Measurements from ENCODE around the gene PALLD.

PALLD gene

DNA sequence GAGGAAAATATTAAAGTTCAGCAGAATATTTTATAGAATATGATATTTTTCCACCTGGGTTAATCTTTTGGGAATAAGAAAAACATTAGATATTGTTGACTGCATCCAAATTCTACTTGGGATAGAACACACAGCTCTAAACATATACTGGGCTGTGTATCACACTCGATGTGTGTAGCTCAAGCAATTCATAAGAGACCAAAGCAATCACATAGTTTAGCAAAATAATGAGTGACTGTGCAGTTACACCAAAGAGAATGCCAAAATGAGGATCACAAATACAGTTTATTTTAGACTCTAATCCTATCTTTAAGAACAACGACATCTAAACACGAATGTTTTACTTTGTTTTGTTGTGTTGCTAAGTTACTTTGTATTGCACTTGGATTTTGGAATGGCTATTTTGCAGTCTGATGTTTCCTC is 412.0 kb downstream of the PALLD start:
- H3K4me3 ChIP-seq (ENCODE audit: severe bottlenecking) = no peak overlapping the region
- DNase-seq (ENCODE audit: low spot score) = no peak
- H3K27me3 ChIP-seq (ENCODE audit: insufficient read depth, poor library complexity, severe bottlenecking) = no peaks in the 10 kb centered on the region
- peaks cover 95% of the 10 kb centered on the region for H3K36me3 ChIP-seq (ENCODE audit: low read depth)
- no peaks in the 10 kb centered on the region for H3K4me1 ChIP-seq (ENCODE audit: insufficient read depth, poor library complexity, severe bottlenecking)
- TF ChIP-seq CTCF (IDR thresholded peaks at IDR 0.05; ENCODE audit: poor library complexity, severe bottlenecking) = no peak
- no peaks in the 10 kb centered on the region for H3K9me3 ChIP-seq (ENCODE audit: severe bottlenecking)
- ATAC-seq (ENCODE audit: low read depth) = no peak
- H3K27ac ChIP-seq (ENCODE audit: poor library complexity, severe bottlenecking) = peak overlapping the region; percentile 12

DNA sequence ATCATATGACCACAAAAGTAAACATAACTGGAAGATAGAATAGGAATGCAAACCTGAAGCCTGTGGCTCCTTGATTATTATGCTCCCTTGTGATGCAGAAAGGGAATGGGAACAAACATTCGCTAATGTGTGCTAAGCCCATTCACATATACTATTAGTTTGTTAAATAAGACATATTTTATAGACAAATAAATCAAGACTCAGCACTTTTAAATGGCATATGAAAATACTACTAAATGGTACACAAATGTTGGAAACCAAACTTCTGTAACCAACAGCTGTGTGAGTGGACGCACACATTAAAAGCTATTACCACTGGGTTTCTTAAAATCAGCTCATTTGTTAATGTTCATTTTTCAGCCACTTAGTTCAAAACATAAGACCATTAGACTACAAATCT is 417.2 kb downstream of the PALLD start:
- Histone ChIP-seq H3K27me3 (ENCODE audit: insufficient read depth, poor library complexity, severe bottlenecking) (no peaks in the 10 kb centered on the region), H3K4me3 (ENCODE audit: severe bottlenecking) (no peak overlapping the region), H3K27ac (ENCODE audit: poor library complexity, severe bottlenecking) (no peak overlapping the region), H3K9me3 (ENCODE audit: severe bottlenecking) (no peaks in the 10 kb centered on the region), H3K4me1 (ENCODE audit: insufficient read depth, poor library complexity, severe bottlenecking) (no peaks in the 10 kb centered on the region), H3K36me3 (ENCODE audit: low read depth) (peaks cover 93% of the 10 kb centered on the region)
- ATAC-seq (ENCODE audit: low read depth) (no peak), DNase-seq (ENCODE audit: low spot score) (no peak)
- no peak for TF ChIP-seq CTCF (IDR thresholded peaks at IDR 0.05; ENCODE audit: poor library complexity, severe bottlenecking)

- Histone ChIP-seq H3K4me1 (ENCODE audit: insufficient read depth, poor library complexity, severe bottlenecking) (no peaks in the 10 kb centered on the region), H3K4me3 (ENCODE audit: severe bottlenecking) (no peak overlapping the region), H3K9me3 (ENCODE audit: severe bottlenecking) (no peaks in the 10 kb centered on the region), H3K27ac (ENCODE audit: poor library complexity, severe bottlenecking) (no peak overlapping the region), H3K36me3 (ENCODE audit: low read depth) (peaks cover 87% of the 10 kb centered on the region), H3K27me3 (ENCODE audit: insufficient read depth, poor library complexity, severe bottlenecking) (no peaks in the 10 kb centered on the region)
- peak; percentile 78 for TF ChIP-seq CTCF (IDR thresholded peaks at IDR 0.05; ENCODE audit: poor library complexity, severe bottlenecking)
- ATAC-seq (ENCODE audit: low read depth) (0 out of 3 replicates have a peak, but pooled peaks have one; percentile 37), DNase-seq (ENCODE audit: low spot score) (no peak)
These were observed 420.4 kb downstream of the PALLD start for GRCh38 chr4:168917138-168917779.

DNA sequence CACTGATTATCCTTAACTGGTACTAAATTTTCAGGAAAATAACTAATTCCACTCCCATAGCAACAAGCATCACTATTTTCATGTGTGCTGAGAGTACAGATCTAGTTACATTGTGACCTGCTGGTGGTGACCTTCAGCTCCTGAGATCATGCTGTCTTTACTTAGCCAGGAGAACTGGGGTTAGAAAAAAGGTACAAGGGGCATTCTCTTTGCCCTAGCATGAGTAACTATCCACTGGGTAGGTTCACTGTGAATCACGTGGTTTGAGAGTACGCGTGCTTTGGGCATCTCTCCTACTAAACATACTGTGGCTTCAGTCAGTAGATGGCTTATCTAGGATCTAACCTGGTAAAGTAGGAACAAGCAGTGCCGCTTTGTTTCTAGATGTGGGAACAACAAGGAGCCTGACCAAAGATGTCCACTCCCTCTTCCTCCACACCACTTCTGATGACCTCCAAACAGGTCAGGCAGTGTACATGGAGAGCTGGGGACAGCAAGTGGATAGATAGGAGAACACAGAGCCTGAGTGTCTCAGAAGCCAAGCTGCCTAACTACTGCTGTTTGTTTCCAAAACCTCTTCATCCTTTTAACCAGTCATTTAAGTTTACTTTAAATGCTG is 423.0 kb downstream of the PALLD start:
- Histone ChIP-seq H3K36me3 (ENCODE audit: low read depth) (peaks cover 87% of the 10 kb centered on the region), H3K27ac (ENCODE audit: poor library complexity, severe bottlenecking) (no peak overlapping the region), H3K9me3 (ENCODE audit: severe bottlenecking) (no peaks in the 10 kb centered on the region), H3K4me1 (ENCODE audit: insufficient read depth, poor library complexity, severe bottlenecking) (no peaks in the 10 kb centered on the region), H3K27me3 (ENCODE audit: insufficient read depth, poor library complexity, severe bottlenecking) (no peaks in the 10 kb centered on the region), H3K4me3 (ENCODE audit: severe bottlenecking) (no peak overlapping the region)
- DNase-seq (ENCODE audit: low spot score) (no peak), ATAC-seq (ENCODE audit: low read depth) (no peak)
- TF ChIP-seq CTCF (IDR thresholded peaks at IDR 0.05; ENCODE audit: poor library complexity, severe bottlenecking) = no peak

Measured in RWPE2 (cell line).